Measurements from ENCODE around the gene RSAD1.

Gene RSAD1

DNA sequence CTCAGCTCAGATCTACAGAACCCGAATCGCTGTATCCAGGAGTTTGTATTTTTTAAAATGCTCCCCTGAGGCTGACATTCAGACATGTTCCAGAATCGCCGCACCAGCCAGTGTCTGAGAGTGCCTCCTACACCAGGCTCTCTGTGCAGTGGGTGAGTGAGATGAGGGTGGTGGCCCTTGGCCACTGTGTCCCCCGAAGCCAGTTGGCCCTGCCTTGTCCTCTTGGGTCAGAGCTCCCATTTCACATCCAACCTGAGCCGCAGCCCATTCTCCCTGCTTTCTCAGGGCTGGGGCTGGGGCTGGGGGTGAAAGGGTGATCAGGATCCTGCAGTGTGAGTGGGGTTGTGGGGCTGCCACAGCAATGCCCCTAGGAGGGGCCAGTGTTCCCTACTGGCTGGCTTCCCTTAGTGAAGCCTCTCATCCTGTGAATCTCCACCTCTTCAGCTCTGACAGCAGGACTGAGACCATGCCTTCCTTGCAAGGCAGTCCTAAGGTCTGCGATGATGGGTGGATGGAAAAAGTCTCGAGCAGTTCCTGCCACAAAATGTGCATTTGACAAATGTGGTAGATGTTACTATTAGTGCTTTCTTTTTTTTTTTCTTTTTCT lies 16.7 kb downstream of the RSAD1 start:
- DNase-seq, result no peak

DNA sequence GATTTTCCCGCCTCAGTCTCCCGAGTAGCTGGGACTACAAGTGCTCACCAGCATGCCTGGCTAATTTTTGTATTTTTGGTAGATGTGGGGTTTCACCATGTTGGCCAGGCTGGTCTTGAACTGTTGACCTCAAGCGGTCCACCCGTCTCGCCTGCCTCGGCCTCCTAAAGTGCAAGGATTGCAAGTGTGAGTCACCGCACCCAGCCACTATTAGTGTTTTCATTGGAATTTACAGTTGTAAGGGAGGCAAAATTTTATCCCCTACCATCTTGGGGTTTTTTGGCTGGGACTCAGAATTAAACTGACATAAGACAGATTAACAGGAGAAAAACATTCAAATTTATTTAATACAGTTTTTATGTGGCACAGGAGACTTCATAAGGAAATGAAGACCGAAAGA lies 17.3 kb downstream of the RSAD1 start:
- DNase-seq, result no peak

GRCh38 chr17:50498021-50498874 lies 19.6 kb downstream of the RSAD1 start:
- no peak for DNase-seq

DNA sequence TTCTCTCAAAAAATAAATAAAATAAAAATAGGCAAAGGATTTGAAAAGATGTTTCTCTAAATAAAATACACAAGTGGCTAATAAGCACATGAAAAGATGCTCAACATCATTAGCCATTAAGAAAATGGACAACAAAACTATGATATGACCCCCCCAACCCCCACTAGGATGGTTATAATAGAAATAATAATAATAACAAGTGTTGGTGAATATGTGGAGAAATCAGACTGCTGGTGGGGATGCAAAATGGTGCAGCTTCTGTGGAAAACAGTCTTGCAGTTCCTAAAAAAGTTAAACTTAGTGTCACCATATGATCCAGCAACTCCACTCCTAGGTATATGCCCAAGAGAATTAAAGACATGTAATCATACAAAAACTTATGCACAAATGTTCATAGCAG lies 20.6 kb downstream of the RSAD1 start:
- DNase-seq, result no peak

DNA sequence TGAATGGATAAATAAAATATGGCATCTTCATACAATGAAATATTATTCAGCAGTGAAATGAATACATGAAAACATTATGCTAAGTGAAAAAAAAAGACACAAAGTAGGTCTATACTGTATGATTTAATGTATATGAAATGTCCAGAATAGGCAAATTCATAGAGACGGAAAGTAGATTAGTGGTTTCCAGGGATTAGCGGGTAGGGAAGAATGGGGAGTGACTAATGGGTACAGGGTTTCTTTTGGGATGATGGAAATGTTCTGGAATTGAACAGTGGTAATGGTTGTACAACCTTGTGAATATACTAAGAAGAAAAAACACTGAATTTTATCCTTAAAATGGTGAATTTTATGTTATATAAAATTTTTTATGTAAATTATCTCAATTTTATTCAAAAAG lies 21.1 kb downstream of the RSAD1 start:
- DNase-seq, result no peak

DNA sequence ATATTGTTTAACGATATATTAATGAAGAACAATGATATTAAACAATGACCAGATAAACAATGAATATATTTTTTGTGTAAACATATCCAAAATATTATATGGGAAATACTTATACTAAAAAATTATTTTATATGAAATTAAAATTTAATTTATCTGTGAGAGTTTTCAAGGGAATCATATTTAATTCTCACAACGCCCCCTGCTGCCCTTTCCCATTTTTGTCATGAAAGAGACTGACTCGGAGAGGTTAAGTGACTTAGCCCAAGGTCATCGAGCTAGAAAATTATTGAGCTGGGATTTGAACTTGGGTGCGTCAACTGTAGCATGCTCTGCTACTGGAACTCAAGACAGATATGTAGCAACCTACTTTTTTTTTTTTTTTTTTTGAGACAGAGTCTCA lies 22.4 kb downstream of the RSAD1 start:
- DNase-seq, result no peak

GRCh38 chr17:50502301-50502990 lies 23.8 kb downstream of the RSAD1 start:
- no peak for DNase-seq

DNA sequence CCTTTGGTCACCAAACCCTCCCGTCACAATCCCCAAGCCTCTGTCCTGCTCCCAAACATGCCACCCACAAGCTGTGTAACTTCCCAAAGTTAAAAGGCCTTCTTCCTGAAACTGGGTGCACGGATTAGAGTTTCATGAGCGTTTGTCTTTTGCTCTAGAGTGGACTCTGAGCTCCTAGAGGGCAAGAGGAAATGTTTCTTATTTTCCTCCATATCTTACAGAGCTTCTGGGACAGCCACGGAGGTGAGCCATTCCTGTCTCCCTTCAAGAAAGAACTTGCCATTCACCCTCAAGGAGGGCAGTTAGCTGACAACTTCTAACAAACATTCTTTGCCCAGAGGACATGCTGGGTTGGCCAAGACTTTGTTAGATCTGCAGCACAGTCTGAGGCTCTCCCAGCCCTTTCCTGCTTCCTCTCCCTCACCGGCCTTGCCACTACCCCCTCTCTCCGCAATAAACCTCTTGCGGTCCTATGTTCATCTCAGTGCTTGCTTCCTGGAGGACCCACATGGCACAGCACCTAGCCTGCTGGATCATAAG lies 27.0 kb downstream of the RSAD1 start:
- DNase-seq, result no peak

DNA sequence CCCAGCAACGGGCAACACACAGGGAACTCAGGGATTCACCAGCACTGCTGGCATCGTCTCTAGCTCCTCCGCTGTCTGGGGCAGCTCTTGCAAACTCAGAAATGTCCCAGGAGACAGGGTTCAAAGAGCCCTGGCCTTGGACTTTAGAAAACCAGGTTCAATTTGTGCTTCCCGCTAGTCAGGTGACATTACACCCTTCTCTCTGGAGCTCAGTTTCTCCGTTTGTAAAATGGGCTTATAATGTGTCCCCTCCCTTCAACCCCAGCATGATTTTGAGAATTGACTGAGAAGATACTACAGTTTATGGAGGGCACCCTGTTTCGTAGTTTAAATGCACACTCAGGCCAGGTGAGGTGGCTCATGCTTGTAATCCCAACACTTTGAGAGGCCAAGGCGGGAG lies 27.6 kb downstream of the RSAD1 start:
- no peak for DNase-seq

DNA sequence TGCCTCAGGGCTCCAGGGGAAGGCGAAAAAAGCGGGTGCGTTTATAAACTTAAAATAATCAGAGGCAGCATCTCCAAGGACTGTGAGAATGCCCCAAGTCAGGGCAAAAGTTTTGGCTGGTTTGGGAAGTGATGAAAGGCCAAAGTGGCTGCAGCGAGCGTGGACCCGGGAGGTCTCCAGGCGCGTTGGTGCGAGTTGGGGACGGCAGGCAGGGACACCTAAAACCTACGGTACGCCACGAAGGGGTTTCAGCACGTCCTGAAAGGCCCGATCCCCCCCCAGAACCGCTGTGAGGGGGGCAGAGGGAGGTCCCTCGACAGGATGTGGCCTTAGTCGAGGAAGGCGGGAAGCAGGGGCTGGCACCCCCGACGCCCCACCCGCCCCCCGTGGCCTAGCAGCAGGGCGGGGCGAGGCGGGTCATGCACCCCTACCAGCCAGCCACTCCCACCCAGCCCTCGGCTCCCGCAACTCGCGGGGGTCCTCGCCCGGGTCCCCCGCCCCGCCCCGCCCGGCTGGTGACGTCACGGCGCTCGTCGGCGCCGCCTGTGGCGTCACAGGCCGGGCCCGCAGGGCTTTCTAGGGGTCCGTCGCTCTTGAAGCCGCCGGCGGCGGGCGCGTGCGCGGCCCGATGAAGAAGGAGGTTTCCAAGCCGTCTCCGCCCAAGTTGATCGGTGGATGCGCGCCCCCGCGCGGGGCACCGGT lies 29.4 kb downstream of the RSAD1 start, which contains the start of gene MYCBPAP:
MYCBPAP (plus strand) TSS at position 569 of the 702 bp plus-strand sequence. CDS start 236 bp downstream, outside the sequence.
- DNase-seq, result peak in 11 of 14 donors; percentile 12 to 75 (median 41)

- peak in 3 of 14 donors; percentile 9 to 47 (median 9) for DNase-seq
Observed at GRCh38 chr17:50508573-50509460, 30.2 kb downstream of the RSAD1 start.

GRCh38 chr17:50511058-50511457 lies 32.4 kb downstream of the RSAD1 start:
- DNase-seq, result no peak

DNA sequence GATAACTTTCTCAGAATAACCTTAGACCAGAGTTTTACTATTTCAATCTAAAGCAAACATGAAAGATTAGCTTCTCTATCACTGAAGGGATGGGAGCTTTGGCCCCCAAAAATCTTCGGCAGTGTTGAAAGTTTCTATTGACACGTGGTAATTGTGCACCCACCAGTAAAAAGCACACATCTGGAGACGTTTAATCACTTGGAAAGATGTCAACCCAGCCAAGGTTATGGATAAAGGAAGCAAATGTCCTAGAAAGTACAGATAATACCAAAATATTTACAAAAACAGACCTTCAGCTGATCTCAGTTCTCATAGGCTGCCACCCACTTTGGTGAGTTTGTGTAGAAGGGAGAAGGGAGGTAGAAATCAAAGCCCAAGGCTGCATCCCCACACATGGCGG lies 34.8 kb downstream of the RSAD1 start:
- no peak for DNase-seq

DNA sequence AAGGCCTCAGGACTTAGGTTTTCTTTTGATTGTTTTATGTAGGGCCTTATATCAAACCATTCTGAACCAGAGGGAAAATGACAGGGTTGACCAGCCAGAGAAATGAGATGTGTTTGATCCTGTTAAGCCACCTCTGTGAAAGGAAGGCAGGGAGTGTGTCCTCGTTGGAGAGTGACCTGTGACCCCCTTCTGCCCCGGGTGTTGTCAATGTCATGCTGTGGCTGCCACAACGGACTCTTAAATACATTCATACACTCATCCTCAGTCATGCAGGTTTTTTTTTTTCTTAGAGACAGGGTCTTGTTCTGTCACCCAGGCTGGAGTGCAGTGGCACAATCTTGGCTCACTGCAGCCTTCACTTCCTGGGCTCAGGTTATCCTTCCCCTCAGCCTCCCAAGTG lies 35.7 kb downstream of the RSAD1 start:
- DNase-seq, result no peak

- peak in 1 of 14 donors; percentile 10 for DNase-seq
Observed at GRCh38 chr17:50514936-50515702, 36.5 kb downstream of the RSAD1 start.

DNA sequence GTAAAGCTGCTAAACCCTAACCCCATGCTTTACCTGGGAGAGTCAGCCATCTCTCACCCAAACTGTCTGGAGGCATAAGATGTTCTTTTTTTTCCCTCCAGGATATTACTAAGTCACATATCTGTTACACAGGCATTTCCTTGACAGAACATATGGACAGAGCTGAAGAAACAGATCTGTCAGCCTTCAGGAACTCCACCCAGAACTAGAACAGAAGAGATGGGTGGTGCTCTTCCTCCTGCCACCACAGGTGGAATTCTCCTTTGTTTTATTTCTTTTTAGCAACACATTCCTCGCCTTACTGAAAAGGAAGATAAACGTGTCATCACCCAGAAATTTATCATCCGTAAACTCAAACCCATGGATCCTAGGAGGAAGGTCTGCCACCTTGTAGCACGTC lies 38.4 kb downstream of the RSAD1 start:
- DNase-seq, result no peak

DNA sequence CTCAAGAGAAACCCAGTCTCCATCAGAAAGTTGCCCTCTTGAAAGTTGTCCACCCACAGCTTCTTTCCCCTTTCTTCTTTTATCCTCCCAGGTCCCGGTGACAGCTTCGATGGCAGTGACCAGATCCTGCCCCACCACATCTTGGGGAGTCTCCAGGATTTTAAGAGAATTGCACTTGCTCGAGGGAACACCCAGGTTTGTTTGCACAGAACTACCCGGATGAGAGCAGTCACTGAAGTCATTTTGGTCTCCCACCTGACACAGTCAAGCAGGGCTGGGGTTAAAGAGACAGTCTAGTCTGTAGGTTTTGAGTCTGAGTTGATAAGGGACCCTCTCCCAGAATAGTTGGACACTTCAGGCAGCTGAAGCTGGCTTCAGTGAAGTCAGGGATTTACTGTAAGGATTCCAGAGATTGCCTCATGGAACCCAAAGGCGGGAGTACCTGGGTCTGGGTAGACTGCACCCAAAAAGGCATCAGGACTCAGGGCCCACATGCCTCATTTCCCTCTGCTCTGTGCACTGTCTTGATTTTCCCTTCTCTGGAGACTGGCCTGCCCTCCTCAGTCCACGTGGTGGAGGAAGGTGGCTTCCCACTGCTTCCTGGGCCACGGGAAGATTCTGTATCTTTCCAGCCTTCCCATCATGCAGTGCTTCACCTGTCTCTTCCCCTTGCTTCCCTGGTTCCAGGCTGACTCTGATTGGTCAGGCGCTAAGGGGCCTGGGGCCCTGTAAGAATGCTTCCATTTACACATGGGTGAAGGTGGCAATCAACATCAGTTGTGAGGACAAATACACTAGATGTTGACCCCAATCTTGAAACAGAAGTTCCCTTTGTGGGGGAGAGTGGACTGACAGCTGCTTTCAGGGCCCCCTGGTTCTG lies 39.1 kb downstream of the RSAD1 start:
- peak in 1 of 14 donors; percentile 60 for DNase-seq

GRCh38 chr17:50518384-50519023 lies 39.8 kb downstream of the RSAD1 start:
- peak in 1 of 14 donors; percentile 82 for DNase-seq

All from C1 segment of cervical spinal cord (tissue), 14 donors.